ENCODE results near the gene DIAPH2. TPM values are rescaled to one million over a fixed set of nuclear protein-coding genes. Genes with fewer than 3 reads are reported as not detected.

DIAPH2 gene
- total RNA-seq, 4 donors from 2014 or later, result 12.1 to 41.6 (median 29.1) TPM

DNA sequence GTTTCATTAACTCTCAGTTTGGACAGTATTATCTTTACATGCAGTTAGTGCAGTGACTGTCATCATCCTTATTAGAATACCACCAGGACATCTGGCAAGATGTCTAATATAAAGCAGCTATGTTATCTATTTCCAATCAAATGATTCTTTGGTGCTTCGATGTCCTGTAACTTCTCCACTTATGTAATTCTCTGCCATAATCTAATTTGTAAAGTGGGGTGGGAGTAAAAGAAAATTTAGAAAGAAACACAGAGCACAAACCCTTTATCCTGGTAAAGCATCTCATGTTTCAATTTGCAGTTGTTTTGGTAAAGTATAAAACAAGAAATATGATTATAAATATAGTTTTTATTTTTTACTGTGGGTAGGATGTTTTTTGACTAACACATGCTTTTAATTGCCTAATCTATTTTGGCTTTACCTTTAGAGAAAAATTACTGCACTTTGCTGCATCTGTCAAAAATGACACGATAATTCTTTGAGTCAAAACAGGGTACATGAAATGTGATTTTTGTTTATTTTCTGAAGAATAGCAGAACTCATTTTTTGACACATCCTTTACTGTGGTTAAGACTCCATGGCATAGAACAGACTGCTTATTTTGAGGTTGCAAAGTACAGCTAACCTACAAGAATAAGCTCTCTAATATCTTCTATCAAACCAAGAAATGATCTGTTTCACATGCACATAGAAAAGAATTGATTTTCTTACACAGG lies 581.9 kb downstream of the DIAPH2 start:
- TF ChIP-seq, protein P1, sequence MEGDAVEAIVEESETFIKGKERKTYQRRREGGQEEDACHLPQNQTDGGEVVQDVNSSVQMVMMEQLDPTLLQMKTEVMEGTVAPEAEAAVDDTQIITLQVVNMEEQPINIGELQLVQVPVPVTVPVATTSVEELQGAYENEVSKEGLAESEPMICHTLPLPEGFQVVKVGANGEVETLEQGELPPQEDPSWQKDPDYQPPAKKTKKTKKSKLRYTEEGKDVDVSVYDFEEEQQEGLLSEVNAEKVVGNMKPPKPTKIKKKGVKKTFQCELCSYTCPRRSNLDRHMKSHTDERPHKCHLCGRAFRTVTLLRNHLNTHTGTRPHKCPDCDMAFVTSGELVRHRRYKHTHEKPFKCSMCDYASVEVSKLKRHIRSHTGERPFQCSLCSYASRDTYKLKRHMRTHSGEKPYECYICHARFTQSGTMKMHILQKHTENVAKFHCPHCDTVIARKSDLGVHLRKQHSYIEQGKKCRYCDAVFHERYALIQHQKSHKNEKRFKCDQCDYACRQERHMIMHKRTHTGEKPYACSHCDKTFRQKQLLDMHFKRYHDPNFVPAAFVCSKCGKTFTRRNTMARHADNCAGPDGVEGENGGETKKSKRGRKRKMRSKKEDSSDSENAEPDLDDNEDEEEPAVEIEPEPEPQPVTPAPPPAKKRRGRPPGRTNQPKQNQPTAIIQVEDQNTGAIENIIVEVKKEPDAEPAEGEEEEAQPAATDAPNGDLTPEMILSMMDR (IDR thresholded peaks at IDR 0.05 in 4 of 5, conservative IDR thresholded peaks at IDR 0.05 in 1 of 5), result no peak
- no peak for TF ChIP-seq POLR2A (IDR thresholded peaks at IDR 0.05)
- in situ Hi-C loops (cut with MboI; ENCODE audit: low sequenced_read_pairs in 4 of 4), result no loop called here
- no peaks in the 10 kb centered on the region for H3K27me3 ChIP-seq

DNA sequence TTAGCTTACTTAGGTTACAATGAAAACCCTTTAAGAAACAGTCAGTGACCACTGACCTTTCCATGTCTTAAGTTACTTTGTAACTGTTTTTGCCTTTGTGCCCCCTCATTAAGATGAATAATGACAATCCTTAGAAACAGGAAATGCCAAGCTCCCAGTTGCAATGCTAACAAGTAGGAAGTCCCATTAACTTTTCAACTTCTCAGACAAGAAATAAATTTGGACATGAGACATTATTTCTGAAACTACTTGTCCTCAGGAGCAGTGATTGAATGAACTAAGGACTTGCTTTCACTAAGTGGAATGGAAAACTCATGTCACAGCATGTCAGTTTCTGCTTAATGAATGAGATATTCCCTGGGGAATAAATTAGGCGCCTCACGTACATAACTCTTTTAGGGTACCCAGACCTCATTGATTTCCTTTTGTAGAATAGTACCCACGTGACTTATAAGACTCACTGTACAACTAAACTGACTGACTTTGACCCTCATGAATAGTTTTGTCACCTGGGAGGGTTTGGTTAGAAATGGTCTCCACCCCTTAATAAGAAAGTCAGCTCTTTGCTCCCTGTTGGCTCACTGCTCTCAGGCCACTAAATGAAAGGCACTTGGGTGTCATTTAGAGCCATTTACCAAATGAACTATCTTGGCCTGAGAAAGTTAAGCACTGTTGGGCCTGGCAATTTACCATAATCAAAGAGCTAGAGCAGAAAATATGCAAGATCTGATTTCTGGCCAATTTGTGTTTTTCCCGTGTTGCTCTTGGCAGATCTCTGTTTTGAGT lies 582.9 kb downstream of the DIAPH2 start:
- no peak for TF ChIP-seq POLR2A (IDR thresholded peaks at IDR 0.05)
- TF ChIP-seq, protein P1 (IDR thresholded peaks at IDR 0.05 in 4 of 5, conservative IDR thresholded peaks at IDR 0.05 in 1 of 5), result no peak
- H3K9me3 ChIP-seq, result no peaks in the 10 kb centered on the region
- H3K27me3 ChIP-seq, result no peaks in the 10 kb centered on the region
- H3K27ac ChIP-seq, result no peak overlapping the region
- ATAC-seq, result no peak
- H3K4me1 ChIP-seq, result no peaks in the 10 kb centered on the region
- H3K36me3 ChIP-seq, result no peaks in the 10 kb centered on the region
- H3K4me3 ChIP-seq, result no peak overlapping the region
- in situ Hi-C loops (cut with MboI; ENCODE audit: low sequenced_read_pairs in 4 of 4), result no loop called here
- DNase-seq, result no peak
- intact Hi-C loops (cut with DNase I; ENCODE audit: low total_unique reads), result no loop called here

More for the DNA sequence above, 581.9 kb downstream of the DIAPH2 start:
- no peaks in the 10 kb centered on the region for H3K36me3 ChIP-seq
- ATAC-seq (no peak), DNase-seq (no peak)
- no peak overlapping the region for H3K4me3 ChIP-seq
- intact Hi-C loops (cut with DNase I; ENCODE audit: low total_unique reads), result no loop called here
- no peaks in the 10 kb centered on the region for H3K4me1 ChIP-seq
- no peak overlapping the region for H3K27ac ChIP-seq
- no peaks in the 10 kb centered on the region for H3K9me3 ChIP-seq

DNA sequence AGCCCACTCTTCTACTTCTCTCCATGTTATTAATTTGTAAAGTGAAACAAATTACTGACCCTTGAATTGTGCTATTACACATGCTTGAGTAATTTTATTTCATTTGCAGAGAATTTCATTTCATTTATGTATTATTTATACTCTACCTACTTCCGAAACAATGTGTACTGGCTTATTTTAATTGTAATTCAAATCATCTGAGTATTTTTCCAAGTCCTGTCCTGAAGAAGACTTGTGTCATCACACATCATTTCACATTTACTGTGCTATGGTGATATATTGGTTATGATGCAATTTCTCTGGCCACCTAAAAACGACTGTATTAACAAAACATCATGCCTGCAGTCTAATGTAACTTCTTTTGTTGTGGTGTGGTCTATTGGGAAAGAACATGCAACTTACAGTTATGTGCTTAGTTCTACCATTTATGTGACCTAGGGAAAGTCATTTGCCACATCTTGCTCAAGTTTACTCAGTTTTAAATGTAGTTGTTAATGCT lies 583.6 kb downstream of the DIAPH2 start:
- DNase-seq, result no peak
- no peaks in the 10 kb centered on the region for H3K36me3 ChIP-seq
- TF ChIP-seq, protein P1 (IDR thresholded peaks at IDR 0.05 in 4 of 5, conservative IDR thresholded peaks at IDR 0.05 in 1 of 5), result no peak
- TF ChIP-seq POLR2A (IDR thresholded peaks at IDR 0.05), result no peak
- no peak for ATAC-seq
- H3K4me3 ChIP-seq, result no peak overlapping the region
- intact Hi-C loops (cut with DNase I; ENCODE audit: low total_unique reads), result no loop called here
- no peak overlapping the region for H3K27ac ChIP-seq
- in situ Hi-C loops (cut with MboI; ENCODE audit: low sequenced_read_pairs in 4 of 4), result no loop called here
- no peaks in the 10 kb centered on the region for H3K27me3 ChIP-seq
- H3K4me1 ChIP-seq, result no peaks in the 10 kb centered on the region
- no peaks in the 10 kb centered on the region for H3K9me3 ChIP-seq

DNA sequence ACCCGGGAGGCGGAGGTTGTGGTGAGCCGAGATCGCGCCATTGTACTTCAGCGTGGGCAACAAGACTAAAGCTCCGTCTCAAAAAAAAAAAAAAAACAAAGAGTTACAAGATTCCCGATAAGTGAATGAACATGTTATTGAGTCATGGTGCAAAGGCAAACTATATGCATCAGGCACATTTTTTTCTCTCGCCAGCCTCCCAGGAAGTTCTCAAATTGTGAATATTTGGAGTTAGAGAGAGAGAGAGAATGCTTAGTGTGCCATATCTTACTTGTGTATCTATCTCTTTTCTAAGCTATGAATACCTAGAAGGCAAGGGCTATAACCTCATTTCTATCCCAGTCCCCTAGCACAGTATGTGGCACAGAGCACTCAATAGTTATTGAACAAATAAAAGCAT lies 599.9 kb downstream of the DIAPH2 start:
- H3K4me3 ChIP-seq, result no peak overlapping the region
- H3K9me3 ChIP-seq, result no peaks in the 10 kb centered on the region
- no peak for DNase-seq
- no peaks in the 10 kb centered on the region for H3K27me3 ChIP-seq
- no peak overlapping the region for H3K27ac ChIP-seq
- no peaks in the 10 kb centered on the region for H3K4me1 ChIP-seq
- ATAC-seq, result no peak
- intact Hi-C loops (cut with DNase I; ENCODE audit: low total_unique reads) (no loop called here), in situ Hi-C loops (cut with MboI; ENCODE audit: low sequenced_read_pairs in 4 of 4) (no loop called here)
- no peaks in the 10 kb centered on the region for H3K36me3 ChIP-seq
- TF ChIP-seq POLR2A (IDR thresholded peaks at IDR 0.05), result no peak
- TF ChIP-seq, protein P1 (IDR thresholded peaks at IDR 0.05 in 4 of 5, conservative IDR thresholded peaks at IDR 0.05 in 1 of 5), result no peak
